Esophagus squamous epithelium (tissue), 4 donors: ENCODE results near the gene LILRB5.
"Not testable (repeated sequence)": the region's sequence is repeated elsewhere in the genome, so short reads cannot be mapped to it uniquely, and the experiment has no call there.

Experiments used
- CTCF ChIP-seq, 6 experiments: fragments of 450-650 bp in 4 of 6; fragments of 200-600 bp in 2 of 6; sonication (generic) in 2 of 6; IDR thresholded peaks; one replicate each; pipeline ENCODE4 v1.5.1; 2016 to 2019; ENCODE audit warnings: antibody characterized with exemption in 6 of 6, mild to moderate bottlenecking in 4 of 6, moderate library complexity in 4 of 6
- POLR2A ChIP-seq, 4 donors: fragments of 450-650 bp; IDR thresholded peaks; one replicate each; pipeline ENCODE4 v1.6.1; 2017; ENCODE audit warnings: antibody characterized with exemption in 4 of 4, mild to moderate bottlenecking in 4 of 4, moderate library complexity in 3 of 4

- not testable (repeated sequence) for TF ChIP-seq CTCF, POLR2A (IDR thresholded peaks at IDR 0.05)
Observed at GRCh38 chr19:54271587-54271986, 14.5 kb upstream of the LILRB5 start.
